Gastroesophageal sphincter (tissue), 2 donors: ENCODE measurements around the gene SEC61A2.

Experiments used
- POLR2A ChIP-seq, 2 donors: fragments of 450-650 bp; IDR thresholded peaks; one replicate each; pipeline ENCODE4 v1.6.1; 2017; ENCODE audit warnings: antibody characterized with exemption in 2 of 2, mild to moderate bottlenecking in 2 of 2, moderate library complexity in 1 of 2
- POLR2AphosphoS5 ChIP-seq: sonication (generic); formaldehyde crosslinking; IDR thresholded peaks from one replicate; pipeline ENCODE4 v1.6.1; 2017; ENCODE audit warnings: antibody characterized with exemption

DNA sequence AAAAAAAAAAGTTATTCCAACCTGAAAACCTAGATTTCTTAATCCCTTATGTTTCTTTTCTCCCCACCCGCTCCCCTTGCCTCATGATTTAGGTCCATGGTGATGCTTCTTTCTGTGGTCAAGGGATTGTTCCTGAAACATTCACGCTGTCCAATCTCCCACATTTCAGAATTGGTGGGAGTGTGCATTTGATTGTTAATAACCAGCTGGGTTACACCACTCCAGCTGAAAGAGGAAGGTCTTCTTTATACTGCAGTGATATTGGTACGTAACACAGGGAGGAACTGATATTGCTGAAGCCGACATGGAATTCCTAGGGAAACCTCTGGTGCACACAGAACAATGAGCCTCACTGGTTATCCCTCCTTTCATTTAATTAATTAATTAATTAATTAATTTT lies 38.1 kb upstream of the SEC61A2 start:
- TF ChIP-seq POLR2AphosphoS5, result no peak
- no peak for TF ChIP-seq POLR2A (IDR thresholded peaks at IDR 0.05)
